GM18502 (cell line): ENCODE measurements around the gene POLDIP3.
A peak's percentile ranks its signal among the peaks of the same experiment; 100 is the strongest.

Experiments
- ATAC-seq: cut with Tn5 transposase; IDR thresholded peaks from one replicate; pipeline ENCODE4 v1.9.1; 2021; ENCODE audit warnings: mild to moderate bottlenecking; ENCODE audit not compliant: unreplicated experiment, poor library complexity

Gene POLDIP3

GRCh38 chr22:42614312-42615091, at the start of gene POLDIP3:
Gene POLDIP3, minus strand, starts transcription at chr22:42614883. Its CDS starts 26 bp downstream, at chr22:42614857.
- ATAC-seq: peak; percentile 74

GRCh38 chr22:42661985-42662831, 47.5 kb upstream of the POLDIP3 start:
- ATAC-seq: no peak

- ATAC-seq: no peak
These were observed 41.9 kb upstream of the POLDIP3 start for GRCh38 chr22:42656578-42656977.

- ATAC-seq: peak; percentile 54
These were observed 41.0 kb upstream of the POLDIP3 start for GRCh38 chr22:42655693-42656092.

GRCh38 chr22:42654436-42655073, 39.9 kb upstream of the POLDIP3 start:
- no peak for ATAC-seq

GRCh38 chr22:42653999-42654398, 39.3 kb upstream of the POLDIP3 start:
- no peak for ATAC-seq

- no peak for ATAC-seq
These were observed 36.5 kb upstream of the POLDIP3 start for GRCh38 chr22:42651134-42651533.

- peak; percentile 64 for ATAC-seq
These were observed 34.8 kb upstream of the POLDIP3 start, which contains the start of gene CYB5R3 for GRCh38 chr22:42649246-42650099. Gene CYB5R3, minus strand, starts transcription at chr22:42649392. Its CDS starts 77 bp downstream, at chr22:42649315.

GRCh38 chr22:42648368-42649245, 33.9 kb upstream of the POLDIP3 start:
- ATAC-seq: peak; percentile 58

- no peak for ATAC-seq
These were observed 33.3 kb upstream of the POLDIP3 start for GRCh38 chr22:42648017-42648367.

- no peak for ATAC-seq
These were observed 32.2 kb upstream of the POLDIP3 start for GRCh38 chr22:42646569-42647525.

- no peak for ATAC-seq
These were observed 31.4 kb upstream of the POLDIP3 start for GRCh38 chr22:42645938-42646568.

GRCh38 chr22:42645341-42645937, 30.8 kb upstream of the POLDIP3 start:
- ATAC-seq: no peak

- no peak for ATAC-seq
These were observed 30.0 kb upstream of the POLDIP3 start for GRCh38 chr22:42644422-42645340.

GRCh38 chr22:42643634-42644421, 29.1 kb upstream of the POLDIP3 start:
- ATAC-seq: no peak
